ENCODE measurements around the gene TUBGCP3.

TUBGCP3 gene

DNA sequence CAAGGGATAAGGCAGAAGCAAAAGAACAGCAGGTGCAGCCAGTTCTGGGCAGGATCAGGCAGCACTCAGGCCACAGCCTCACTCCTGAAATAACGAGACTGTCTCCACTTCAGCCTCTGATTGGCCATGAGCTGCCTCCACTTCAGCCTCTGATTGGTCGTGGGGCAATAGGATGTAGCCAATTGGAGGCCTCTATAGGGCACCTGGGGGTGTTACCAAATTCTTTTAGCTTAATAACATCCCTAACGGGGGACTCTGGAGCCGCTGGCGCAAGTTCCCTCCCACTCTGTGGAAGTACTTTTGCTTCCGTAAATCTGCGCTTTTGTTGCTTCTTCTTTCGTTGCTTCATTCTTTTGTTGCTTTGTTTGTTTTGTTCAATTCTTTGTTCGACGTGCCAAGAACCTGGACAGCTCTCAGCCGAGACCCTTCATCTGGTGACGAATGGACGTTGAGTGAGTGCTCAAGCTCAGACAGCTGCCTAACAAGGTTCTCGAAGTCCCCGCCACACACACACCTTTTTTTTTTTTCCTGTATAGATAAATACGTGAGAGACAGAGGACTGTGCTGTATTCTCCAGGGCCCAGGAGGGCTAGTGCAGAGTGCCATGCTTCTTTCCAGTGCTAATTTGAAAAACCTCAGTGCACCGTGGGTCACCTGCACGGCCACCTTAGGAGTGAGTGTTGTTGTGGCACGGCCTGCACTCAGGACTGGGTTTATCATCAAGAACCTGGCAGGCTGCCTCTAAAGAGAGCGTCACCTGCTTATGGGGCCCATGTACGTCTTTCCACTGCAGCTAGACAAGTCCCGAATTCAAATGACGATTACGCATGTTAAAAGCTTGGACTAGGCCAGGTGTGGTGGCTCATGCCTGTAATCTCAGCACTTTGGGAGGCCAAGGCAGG is 32.0 kb upstream of the TUBGCP3 start:
- Histone ChIP-seq H3K4me2 (ENCODE audit: low read depth, low read length, poor library complexity, severe bottlenecking) (no peak overlapping the region), H3K9me3 (ENCODE audit: insufficient read depth, low read length) (no peaks in the 10 kb centered on the region), H3K79me2 (ENCODE audit: insufficient read depth, low read length) (no peaks in the 10 kb centered on the region), H3F3A (ENCODE audit: insufficient read depth) (no peaks in the 10 kb centered on the region), H3K27ac (ENCODE audit: low read depth, low read length) (no peak overlapping the region), H3K27me3 (ENCODE audit: low read length) (no peaks in the 10 kb centered on the region), H3K4me3 (ENCODE audit: insufficient read depth, low read length, poor library complexity, severe bottlenecking) (no peak overlapping the region), H2AFZ (ENCODE audit: low read depth, low read length, severe bottlenecking) (no peak overlapping the region), H4K20me1 (ENCODE audit: low read depth, low read length) (no peaks in the 10 kb centered on the region), H3K36me3 (ENCODE audit: low read length) (no peaks in the 10 kb centered on the region), H3K9ac (ENCODE audit: low read length) (no peak overlapping the region), H3K9me2 (replicated peaks; ENCODE audit: insufficient read depth, low read length) (no peaks in the 10 kb centered on the region)
- TF ChIP-seq EZH2phosphoT487 (conservative IDR thresholded peaks at IDR 0.05; ENCODE audit: low read length) = no peak
- TF ChIP-seq, protein P1, sequence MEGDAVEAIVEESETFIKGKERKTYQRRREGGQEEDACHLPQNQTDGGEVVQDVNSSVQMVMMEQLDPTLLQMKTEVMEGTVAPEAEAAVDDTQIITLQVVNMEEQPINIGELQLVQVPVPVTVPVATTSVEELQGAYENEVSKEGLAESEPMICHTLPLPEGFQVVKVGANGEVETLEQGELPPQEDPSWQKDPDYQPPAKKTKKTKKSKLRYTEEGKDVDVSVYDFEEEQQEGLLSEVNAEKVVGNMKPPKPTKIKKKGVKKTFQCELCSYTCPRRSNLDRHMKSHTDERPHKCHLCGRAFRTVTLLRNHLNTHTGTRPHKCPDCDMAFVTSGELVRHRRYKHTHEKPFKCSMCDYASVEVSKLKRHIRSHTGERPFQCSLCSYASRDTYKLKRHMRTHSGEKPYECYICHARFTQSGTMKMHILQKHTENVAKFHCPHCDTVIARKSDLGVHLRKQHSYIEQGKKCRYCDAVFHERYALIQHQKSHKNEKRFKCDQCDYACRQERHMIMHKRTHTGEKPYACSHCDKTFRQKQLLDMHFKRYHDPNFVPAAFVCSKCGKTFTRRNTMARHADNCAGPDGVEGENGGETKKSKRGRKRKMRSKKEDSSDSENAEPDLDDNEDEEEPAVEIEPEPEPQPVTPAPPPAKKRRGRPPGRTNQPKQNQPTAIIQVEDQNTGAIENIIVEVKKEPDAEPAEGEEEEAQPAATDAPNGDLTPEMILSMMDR (IDR thresholded peaks at IDR 0.05; ENCODE audit: insufficient read depth, low read length, poor library complexity, severe bottlenecking) = no peak

DNA sequence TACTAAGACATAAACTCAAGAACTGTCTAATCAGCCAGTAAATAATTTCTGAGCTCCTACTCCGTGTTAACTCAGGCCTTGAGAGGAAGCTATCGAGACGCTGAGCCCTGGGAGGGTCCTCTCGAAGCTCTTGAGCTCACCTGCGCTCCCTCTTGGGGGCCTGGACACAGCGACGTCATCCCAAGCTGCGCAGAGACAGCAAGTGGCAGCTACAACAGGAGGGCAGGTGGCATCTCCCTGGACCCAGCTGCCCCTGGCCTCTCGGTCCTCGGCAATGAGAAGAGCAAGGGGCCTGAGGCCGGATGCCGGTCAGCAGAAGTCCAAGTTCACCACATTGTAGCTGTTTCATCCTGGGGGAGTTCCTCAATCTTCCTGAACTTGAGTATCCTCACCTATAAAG is 30.5 kb upstream of the TUBGCP3 start:
- Histone ChIP-seq H2AFZ (ENCODE audit: low read depth, low read length, severe bottlenecking) (no peak overlapping the region), H3K4me2 (ENCODE audit: low read depth, low read length, poor library complexity, severe bottlenecking) (no peak overlapping the region), H3F3A (ENCODE audit: insufficient read depth) (no peaks in the 10 kb centered on the region), H3K27ac (ENCODE audit: low read depth, low read length) (no peak overlapping the region), H3K36me3 (ENCODE audit: low read length) (no peaks in the 10 kb centered on the region), H3K4me3 (ENCODE audit: insufficient read depth, low read length, poor library complexity, severe bottlenecking) (no peak overlapping the region), H3K9me3 (ENCODE audit: insufficient read depth, low read length) (no peaks in the 10 kb centered on the region), H3K27me3 (ENCODE audit: low read length) (no peaks in the 10 kb centered on the region), H3K79me2 (ENCODE audit: insufficient read depth, low read length) (no peaks in the 10 kb centered on the region), H3K9me2 (replicated peaks; ENCODE audit: insufficient read depth, low read length) (no peaks in the 10 kb centered on the region), H3K9ac (ENCODE audit: low read length) (no peak overlapping the region), H4K20me1 (ENCODE audit: low read depth, low read length) (no peaks in the 10 kb centered on the region)
- TF ChIP-seq, protein P1 (IDR thresholded peaks at IDR 0.05; ENCODE audit: insufficient read depth, low read length, poor library complexity, severe bottlenecking) = no peak
- TF ChIP-seq EZH2phosphoT487 (conservative IDR thresholded peaks at IDR 0.05; ENCODE audit: low read length) = no peak

DNA sequence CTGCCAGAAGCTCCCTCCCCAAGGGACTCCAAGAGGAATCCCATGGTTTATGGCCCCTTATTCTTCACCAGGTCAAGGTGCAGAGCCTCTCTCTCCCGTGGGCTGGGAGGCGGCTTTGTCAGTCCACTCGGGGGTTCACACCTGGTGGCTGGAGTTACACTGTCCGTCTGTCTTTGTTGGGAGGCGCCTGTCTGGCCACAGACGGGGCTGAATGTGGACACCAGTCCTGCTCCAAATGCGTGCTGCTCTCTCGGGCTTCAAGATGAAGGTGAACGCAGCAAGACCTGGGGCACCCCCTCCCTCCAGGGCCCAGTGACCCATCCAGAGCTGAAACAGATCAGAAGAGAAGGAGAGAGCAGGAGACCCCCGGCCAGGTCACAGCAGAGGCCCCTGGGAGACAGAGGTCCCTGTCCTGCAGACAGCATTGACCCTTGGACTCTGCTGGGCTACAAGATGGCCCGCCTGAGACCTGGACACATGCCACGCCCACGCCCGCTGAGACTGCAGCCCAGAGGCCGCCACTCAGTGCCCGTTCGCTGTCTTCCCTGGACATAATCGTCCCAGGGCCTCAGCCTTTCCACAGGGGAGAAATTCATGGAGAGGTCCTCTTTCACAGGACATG is 29.9 kb upstream of the TUBGCP3 start:
- Histone ChIP-seq H3K9me2 (replicated peaks; ENCODE audit: insufficient read depth, low read length) (no peaks in the 10 kb centered on the region), H3F3A (ENCODE audit: insufficient read depth) (no peaks in the 10 kb centered on the region), H3K27ac (ENCODE audit: low read depth, low read length) (no peak overlapping the region), H2AFZ (ENCODE audit: low read depth, low read length, severe bottlenecking) (no peak overlapping the region), H3K4me2 (ENCODE audit: low read depth, low read length, poor library complexity, severe bottlenecking) (no peak overlapping the region), H4K20me1 (ENCODE audit: low read depth, low read length) (no peaks in the 10 kb centered on the region), H3K27me3 (ENCODE audit: low read length) (no peaks in the 10 kb centered on the region), H3K9ac (ENCODE audit: low read length) (no peak overlapping the region), H3K4me3 (ENCODE audit: insufficient read depth, low read length, poor library complexity, severe bottlenecking) (no peak overlapping the region), H3K36me3 (ENCODE audit: low read length) (no peaks in the 10 kb centered on the region), H3K9me3 (ENCODE audit: insufficient read depth, low read length) (no peaks in the 10 kb centered on the region), H3K79me2 (ENCODE audit: insufficient read depth, low read length) (no peaks in the 10 kb centered on the region)
- TF ChIP-seq, protein P1 (IDR thresholded peaks at IDR 0.05; ENCODE audit: insufficient read depth, low read length, poor library complexity, severe bottlenecking) = no peak
- no peak for TF ChIP-seq EZH2phosphoT487 (conservative IDR thresholded peaks at IDR 0.05; ENCODE audit: low read length)

Data from SU-DHL-6 (cell line).